Activated naive CD8-positive, alpha-beta T cell treated with anti-CD3 and anti-CD28 coated beads for 36 hours (primary cell): Measurements from ENCODE around the gene RBM19. TPM values are rescaled to one million over a fixed set of nuclear protein-coding genes. Genes with fewer than 3 reads are reported as not detected.

Experiments
- DNase-seq: peaks from one replicate; pipeline ENCODE4 v3.0.0; 2021
- H3K27ac Mint-ChIP-seq: one replicate; pipeline ENCODE4 v1.8.0; 2022; ENCODE audit warnings: mild to moderate bottlenecking, moderate library complexity, mixed read lengths
- H3K27me3 Mint-ChIP-seq: one replicate; pipeline ENCODE4 v1.8.0; 2022; ENCODE audit warnings: mild to moderate bottlenecking, mixed read lengths
- H3K36me3 Mint-ChIP-seq: one replicate; pipeline ENCODE4 v1.8.0; 2021; ENCODE audit warnings: mild to moderate bottlenecking, mixed read lengths
- H3K4me1 Mint-ChIP-seq: one replicate; pipeline ENCODE4 v1.8.0; 2021; ENCODE audit warnings: mixed read lengths
- H3K4me3 Mint-ChIP-seq: one replicate; pipeline ENCODE4 v1.8.0; 2022; ENCODE audit warnings: mild to moderate bottlenecking, moderate library complexity, mixed read lengths
- H3K9me3 Mint-ChIP-seq: one replicate; pipeline ENCODE4 v1.8.0; 2022; ENCODE audit warnings: mixed read lengths
- total RNA-seq, 2 experiments: library from RNA; stranded (reverse); gene quantifications; one replicate each; pipeline ENCODE4 v1.2.3, GENCODE V29; 2021

RBM19 gene
- total RNA-seq, 2 experiments from 2014 or later = 86.9 to 89.8 TPM

GRCh38 chr12:113880988-113881962, 84.8 kb downstream of the RBM19 start:
- no peak overlapping the region for H3K27ac Mint-ChIP-seq
- no peak for DNase-seq
- no peaks in the 10 kb centered on the region for H3K27me3 Mint-ChIP-seq

GRCh38 chr12:113880326-113880725, 85.8 kb downstream of the RBM19 start:
- Mint-ChIP-seq H3K4me3 (no peak overlapping the region), H3K27ac (no peak overlapping the region), H3K9me3 (no peaks in the 10 kb centered on the region), H3K4me1 (no peaks in the 10 kb centered on the region), H3K36me3 (peaks cover 35% of the 10 kb centered on the region), H3K27me3 (no peaks in the 10 kb centered on the region)
- no peak for DNase-seq

More at GRCh38 chr12:113880988-113881962, 84.8 kb downstream of the RBM19 start:
- Mint-ChIP-seq H3K36me3 (peaks cover 32% of the 10 kb centered on the region), H3K9me3 (no peaks in the 10 kb centered on the region), H3K4me1 (no peaks in the 10 kb centered on the region), H3K4me3 (no peak overlapping the region)

GRCh38 chr12:113879658-113880057, 86.5 kb downstream of the RBM19 start:
- no peak overlapping the region for H3K27ac Mint-ChIP-seq
- no peak overlapping the region for H3K4me3 Mint-ChIP-seq
- H3K9me3 Mint-ChIP-seq = no peaks in the 10 kb centered on the region
- H3K27me3 Mint-ChIP-seq = no peaks in the 10 kb centered on the region
- no peaks in the 10 kb centered on the region for H3K4me1 Mint-ChIP-seq
- no peak for DNase-seq
- H3K36me3 Mint-ChIP-seq = peaks cover 36% of the 10 kb centered on the region

GRCh38 chr12:113877607-113878006, 88.5 kb downstream of the RBM19 start:
- Mint-ChIP-seq H3K4me1 (no peaks in the 10 kb centered on the region), H3K27me3 (no peaks in the 10 kb centered on the region), H3K36me3 (peaks cover 35% of the 10 kb centered on the region), H3K27ac (no peak overlapping the region), H3K4me3 (no peak overlapping the region), H3K9me3 (no peaks in the 10 kb centered on the region)
- DNase-seq = no peak

GRCh38 chr12:113876160-113876559, 90.0 kb downstream of the RBM19 start:
- peaks cover 35% of the 10 kb centered on the region for H3K36me3 Mint-ChIP-seq
- no peak for DNase-seq
- no peak overlapping the region for H3K4me3 Mint-ChIP-seq

GRCh38 chr12:113875691-113876090, 90.4 kb downstream of the RBM19 start:
- Mint-ChIP-seq H3K27ac (no peak overlapping the region), H3K4me3 (no peak overlapping the region), H3K36me3 (peaks cover 35% of the 10 kb centered on the region), H3K27me3 (no peaks in the 10 kb centered on the region), H3K4me1 (no peaks in the 10 kb centered on the region), H3K9me3 (no peaks in the 10 kb centered on the region)
- no peak for DNase-seq

More at GRCh38 chr12:113876160-113876559, 90.0 kb downstream of the RBM19 start:
- Mint-ChIP-seq H3K4me1 (no peaks in the 10 kb centered on the region), H3K27ac (no peak overlapping the region), H3K27me3 (no peaks in the 10 kb centered on the region), H3K9me3 (no peaks in the 10 kb centered on the region)

GRCh38 chr12:113874999-113875561, 91.0 kb downstream of the RBM19 start:
- Mint-ChIP-seq H3K4me3 (no peak overlapping the region), H3K27ac (no peak overlapping the region), H3K36me3 (peaks cover 36% of the 10 kb centered on the region), H3K9me3 (no peaks in the 10 kb centered on the region), H3K27me3 (no peaks in the 10 kb centered on the region), H3K4me1 (no peaks in the 10 kb centered on the region)
- DNase-seq = no peak

- H3K27ac Mint-ChIP-seq = no peak overlapping the region
- H3K4me1 Mint-ChIP-seq = no peaks in the 10 kb centered on the region
These were observed 91.8 kb downstream of the RBM19 start for GRCh38 chr12:113874326-113874725.

GRCh38 chr12:113873740-113874139, 92.4 kb downstream of the RBM19 start:
- no peaks in the 10 kb centered on the region for H3K9me3 Mint-ChIP-seq
- no peak overlapping the region for H3K27ac Mint-ChIP-seq
- H3K4me3 Mint-ChIP-seq = no peak overlapping the region
- H3K27me3 Mint-ChIP-seq = no peaks in the 10 kb centered on the region
- no peak for DNase-seq
- H3K36me3 Mint-ChIP-seq = peaks cover 33% of the 10 kb centered on the region
- no peaks in the 10 kb centered on the region for H3K4me1 Mint-ChIP-seq

More at GRCh38 chr12:113874326-113874725, 91.8 kb downstream of the RBM19 start:
- H3K36me3 Mint-ChIP-seq = peaks cover 33% of the 10 kb centered on the region
- DNase-seq = no peak
- H3K9me3 Mint-ChIP-seq = no peaks in the 10 kb centered on the region
- H3K4me3 Mint-ChIP-seq = no peak overlapping the region
- no peaks in the 10 kb centered on the region for H3K27me3 Mint-ChIP-seq

GRCh38 chr12:113870890-113871289, 95.2 kb downstream of the RBM19 start:
- H3K27me3 Mint-ChIP-seq = no peaks in the 10 kb centered on the region
- DNase-seq = no peak
- peaks cover 31% of the 10 kb centered on the region for H3K36me3 Mint-ChIP-seq
- H3K27ac Mint-ChIP-seq = no peak overlapping the region
- peaks cover 2% of the 10 kb centered on the region for H3K4me1 Mint-ChIP-seq
- no peaks in the 10 kb centered on the region for H3K9me3 Mint-ChIP-seq
- no peak overlapping the region for H3K4me3 Mint-ChIP-seq

GRCh38 chr12:113870035-113870434, 96.1 kb downstream of the RBM19 start:
- no peak for DNase-seq
- Mint-ChIP-seq H3K4me3 (no peak overlapping the region), H3K9me3 (no peaks in the 10 kb centered on the region), H3K27ac (no peak overlapping the region), H3K4me1 (peaks cover 6% of the 10 kb centered on the region), H3K27me3 (no peaks in the 10 kb centered on the region), H3K36me3 (peaks cover 33% of the 10 kb centered on the region)

- H3K27ac Mint-ChIP-seq = peak overlapping the region; percentile 31
- H3K9me3 Mint-ChIP-seq = no peaks in the 10 kb centered on the region
- no peak for DNase-seq
- H3K4me3 Mint-ChIP-seq = no peak overlapping the region
- H3K27me3 Mint-ChIP-seq = no peaks in the 10 kb centered on the region
- H3K36me3 Mint-ChIP-seq = peaks cover 23% of the 10 kb centered on the region
- peaks cover 20% of the 10 kb centered on the region for H3K4me1 Mint-ChIP-seq
These were observed 97.8 kb downstream of the RBM19 start for GRCh38 chr12:113868365-113868764.

GRCh38 chr12:113867258-113867657, 98.9 kb downstream of the RBM19 start:
- Mint-ChIP-seq H3K4me1 (peaks cover 31% of the 10 kb centered on the region), H3K9me3 (no peaks in the 10 kb centered on the region), H3K27ac (no peak overlapping the region), H3K27me3 (no peaks in the 10 kb centered on the region), H3K4me3 (no peak overlapping the region), H3K36me3 (peaks cover 24% of the 10 kb centered on the region)
- DNase-seq = no peak

- Mint-ChIP-seq H3K27me3 (no peaks in the 10 kb centered on the region), H3K9me3 (no peaks in the 10 kb centered on the region), H3K27ac (no peak overlapping the region), H3K4me1 (peaks cover 39% of the 10 kb centered on the region), H3K36me3 (peaks cover 29% of the 10 kb centered on the region), H3K4me3 (no peak overlapping the region)
- no peak for DNase-seq
These were observed 99.6 kb downstream of the RBM19 start for GRCh38 chr12:113866496-113866895.

- peaks cover 24% of the 10 kb centered on the region for H3K36me3 Mint-ChIP-seq
- H3K4me3 Mint-ChIP-seq = no peak overlapping the region
- no peak for DNase-seq
- no peaks in the 10 kb centered on the region for H3K27me3 Mint-ChIP-seq
- H3K27ac Mint-ChIP-seq = peak overlapping the region; percentile 62
- H3K9me3 Mint-ChIP-seq = no peaks in the 10 kb centered on the region
- peaks cover 40% of the 10 kb centered on the region for H3K4me1 Mint-ChIP-seq
These were observed 102.7 kb downstream of the RBM19 start for GRCh38 chr12:113863455-113863845.
